Gastrocnemius medialis (tissue), 4 donors: ENCODE measurements around the gene TATDN2.
A peak's percentile ranks its signal among the peaks of the same experiment; 100 is the strongest.

Experiments used
- CTCF ChIP-seq, 5 experiments: fragments of 450-650 bp in 3 of 5; fragments of 200-600 bp in 2 of 5; sonication (generic) in 2 of 5; IDR thresholded peaks in 4 of 5; conservative IDR thresholded peaks in 1 of 5; 1 replicate in 4 of 5; 2 replicates in 1 of 5; pipeline ENCODE4 v1.5.1; 2016 to 2019; ENCODE audit warnings: antibody characterized with exemption in 5 of 5, mild to moderate bottlenecking in 3 of 5, moderate library complexity in 3 of 5
- POLR2A ChIP-seq, 2 donors: fragments of 450-650 bp; IDR thresholded peaks; one replicate each; pipeline ENCODE4 v1.6.1; 2017; ENCODE audit warnings: antibody characterized with exemption in 2 of 2, mild to moderate bottlenecking in 2 of 2, moderate library complexity in 2 of 2

- TF ChIP-seq POLR2A (IDR thresholded peaks at IDR 0.05), result peak; percentile 43 to 50
- TF ChIP-seq CTCF (IDR thresholded peaks at IDR 0.05 in 4 of 5, conservative IDR thresholded peaks at IDR 0.05 in 1 of 5), result no peak
Observed at GRCh38 chr3:10205451-10206165, 42.7 kb upstream of the TATDN2 start.
